ENCODE measurements around the gene METTL16.

The METTL16 gene

DNA sequence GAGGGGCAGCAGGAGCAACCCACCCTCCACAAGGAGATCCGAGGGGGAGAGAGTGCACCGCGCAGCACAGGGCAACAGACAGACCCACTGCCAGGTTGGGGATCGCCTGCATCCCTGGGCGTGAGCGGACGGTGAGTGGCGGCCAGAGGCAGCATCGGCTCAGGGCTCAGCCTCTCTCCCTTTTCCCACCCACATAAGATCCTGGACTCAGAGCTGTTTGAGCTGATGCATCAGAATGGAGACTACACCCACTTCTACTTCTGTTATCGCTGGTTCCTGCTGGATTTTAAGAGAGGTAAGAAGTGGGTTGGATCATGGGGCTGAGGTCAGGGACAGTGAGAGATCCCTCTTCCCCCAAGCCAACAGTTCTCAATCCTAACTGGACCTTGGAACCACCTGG, 134.0 kb downstream of the METTL16 start:
- no peak for DNase-seq (ENCODE audit: low read depth in 2 of 2)
- TF ChIP-seq, protein P1, sequence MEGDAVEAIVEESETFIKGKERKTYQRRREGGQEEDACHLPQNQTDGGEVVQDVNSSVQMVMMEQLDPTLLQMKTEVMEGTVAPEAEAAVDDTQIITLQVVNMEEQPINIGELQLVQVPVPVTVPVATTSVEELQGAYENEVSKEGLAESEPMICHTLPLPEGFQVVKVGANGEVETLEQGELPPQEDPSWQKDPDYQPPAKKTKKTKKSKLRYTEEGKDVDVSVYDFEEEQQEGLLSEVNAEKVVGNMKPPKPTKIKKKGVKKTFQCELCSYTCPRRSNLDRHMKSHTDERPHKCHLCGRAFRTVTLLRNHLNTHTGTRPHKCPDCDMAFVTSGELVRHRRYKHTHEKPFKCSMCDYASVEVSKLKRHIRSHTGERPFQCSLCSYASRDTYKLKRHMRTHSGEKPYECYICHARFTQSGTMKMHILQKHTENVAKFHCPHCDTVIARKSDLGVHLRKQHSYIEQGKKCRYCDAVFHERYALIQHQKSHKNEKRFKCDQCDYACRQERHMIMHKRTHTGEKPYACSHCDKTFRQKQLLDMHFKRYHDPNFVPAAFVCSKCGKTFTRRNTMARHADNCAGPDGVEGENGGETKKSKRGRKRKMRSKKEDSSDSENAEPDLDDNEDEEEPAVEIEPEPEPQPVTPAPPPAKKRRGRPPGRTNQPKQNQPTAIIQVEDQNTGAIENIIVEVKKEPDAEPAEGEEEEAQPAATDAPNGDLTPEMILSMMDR (IDR thresholded peaks at IDR 0.05; ENCODE audit: low read depth, low read length) = no peak
- H3K4me3 ChIP-seq (replicated peaks in 1 of 2; ENCODE audit: low read depth in 2 of 2, low read length in 2 of 2) = no peak overlapping the region

DNA sequence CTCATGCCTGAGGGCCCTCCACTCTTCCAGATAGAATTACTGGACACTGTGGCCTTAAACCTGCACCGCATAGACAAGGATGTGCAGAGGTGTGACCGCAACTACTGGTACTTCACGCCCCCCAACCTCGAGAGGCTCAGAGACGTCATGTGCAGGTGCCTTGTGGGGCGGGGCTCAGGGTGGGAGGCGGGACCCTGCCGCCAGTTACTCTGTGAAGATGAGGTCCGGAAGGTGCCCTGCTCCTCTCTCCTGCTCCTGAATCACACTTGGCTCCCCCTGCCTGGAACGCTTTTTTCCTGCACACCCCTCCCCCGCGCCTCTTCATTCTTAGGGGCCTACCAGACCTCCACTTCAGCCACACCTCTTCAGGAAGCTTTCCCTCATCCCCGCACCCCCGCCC, 135.6 kb downstream of the METTL16 start:
- TF ChIP-seq, protein P1 (IDR thresholded peaks at IDR 0.05; ENCODE audit: low read depth, low read length) = no peak

DNA sequence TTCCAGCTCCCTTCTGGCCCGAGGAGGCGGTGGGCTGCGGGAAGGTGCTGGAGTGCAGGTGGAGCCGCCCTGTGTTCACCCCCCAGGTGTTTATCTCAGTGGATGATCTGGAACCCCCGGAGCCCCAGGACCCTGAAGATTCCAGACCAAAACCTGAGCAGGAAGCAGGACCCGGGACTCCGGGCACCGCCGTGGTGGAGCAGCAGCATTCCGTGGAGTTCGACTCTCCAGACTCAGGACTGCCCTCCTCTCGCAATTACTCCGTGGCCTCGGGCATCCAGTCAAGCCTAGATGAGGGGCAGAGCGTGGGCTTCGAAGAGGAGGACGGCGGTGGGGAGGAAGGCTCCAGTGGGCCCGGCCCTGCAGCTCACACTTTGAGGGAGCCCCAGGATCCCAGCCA, 136.3 kb downstream of the METTL16 start:
- TF ChIP-seq, protein P1 (IDR thresholded peaks at IDR 0.05; ENCODE audit: low read depth, low read length) = no peak
- DNase-seq (ENCODE audit: low read depth in 2 of 2) = no peak
- H3K4me3 ChIP-seq (replicated peaks in 1 of 2; ENCODE audit: low read depth in 2 of 2, low read length in 2 of 2) = no peak overlapping the region

More for the DNA sequence above, 135.6 kb downstream of the METTL16 start:
- no peak for DNase-seq (ENCODE audit: low read depth in 2 of 2)
- H3K4me3 ChIP-seq (replicated peaks in 1 of 2; ENCODE audit: low read depth in 2 of 2, low read length in 2 of 2) = no peak overlapping the region

DNA sequence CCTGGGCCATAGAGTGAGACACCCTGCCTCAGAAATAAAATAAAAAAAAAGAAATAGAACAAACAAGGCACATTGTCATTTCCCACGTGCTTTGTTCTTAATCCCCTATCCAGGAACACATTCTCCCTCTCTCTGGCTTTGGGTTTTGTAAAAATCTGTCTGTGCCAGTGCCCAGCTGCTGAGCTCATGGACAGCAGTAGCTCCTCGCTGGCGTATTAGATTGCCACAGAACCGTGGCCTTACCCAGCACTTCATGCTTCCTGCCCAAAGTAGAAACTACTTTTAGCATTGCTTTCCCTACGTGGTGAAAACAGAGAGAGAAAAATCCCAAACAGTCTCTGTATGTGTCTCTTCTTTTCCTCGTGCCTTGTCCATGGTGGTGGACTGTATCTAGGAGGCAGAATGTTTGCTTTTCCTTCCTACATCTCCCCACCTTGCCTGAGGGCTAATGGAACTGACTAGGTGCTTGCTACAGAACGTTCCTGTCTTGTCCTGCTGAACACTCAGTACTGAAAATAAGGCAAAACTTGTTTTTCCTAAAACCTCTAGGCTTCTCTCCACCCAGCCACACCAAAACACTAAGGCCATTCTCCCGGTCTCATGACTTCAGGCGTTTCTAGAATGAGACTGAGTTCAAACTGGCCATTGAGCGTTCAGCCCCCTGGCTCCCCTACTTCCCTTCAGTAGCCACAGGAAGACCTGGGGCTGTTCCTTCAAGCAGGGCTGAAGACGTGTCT, 137.0 kb downstream of the METTL16 start:
- DNase-seq (ENCODE audit: low read depth in 2 of 2) = no peak
- TF ChIP-seq, protein P1 (IDR thresholded peaks at IDR 0.05; ENCODE audit: low read depth, low read length) = no peak
- H3K4me3 ChIP-seq (replicated peaks in 1 of 2; ENCODE audit: low read depth in 2 of 2, low read length in 2 of 2) = no peak overlapping the region

DNA sequence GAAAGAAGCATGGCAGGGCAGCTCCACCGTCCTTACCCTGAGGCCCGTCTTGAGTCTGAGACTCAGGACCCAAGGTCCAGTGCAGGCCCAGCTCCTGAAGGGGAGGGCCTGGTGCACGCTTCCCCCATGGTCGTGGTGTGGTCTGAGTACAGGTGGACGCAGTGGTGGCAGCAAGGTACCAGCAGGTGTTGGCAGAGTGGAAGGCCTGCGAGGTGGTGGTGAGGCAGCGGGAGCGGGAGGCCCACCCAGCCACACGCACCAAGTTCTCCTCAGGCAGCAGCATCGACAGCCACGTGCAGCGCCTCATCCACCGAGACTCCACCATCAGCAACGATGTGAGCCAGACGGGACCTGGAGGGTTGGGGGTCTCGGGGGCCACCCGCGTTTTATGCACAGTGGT, 138.5 kb downstream of the METTL16 start:
- H3K4me3 ChIP-seq (replicated peaks in 1 of 2; ENCODE audit: low read depth in 2 of 2, low read length in 2 of 2) = no peak overlapping the region
- TF ChIP-seq, protein P1 (IDR thresholded peaks at IDR 0.05; ENCODE audit: low read depth, low read length) = no peak
- no peak for DNase-seq (ENCODE audit: low read depth in 2 of 2)

DNA sequence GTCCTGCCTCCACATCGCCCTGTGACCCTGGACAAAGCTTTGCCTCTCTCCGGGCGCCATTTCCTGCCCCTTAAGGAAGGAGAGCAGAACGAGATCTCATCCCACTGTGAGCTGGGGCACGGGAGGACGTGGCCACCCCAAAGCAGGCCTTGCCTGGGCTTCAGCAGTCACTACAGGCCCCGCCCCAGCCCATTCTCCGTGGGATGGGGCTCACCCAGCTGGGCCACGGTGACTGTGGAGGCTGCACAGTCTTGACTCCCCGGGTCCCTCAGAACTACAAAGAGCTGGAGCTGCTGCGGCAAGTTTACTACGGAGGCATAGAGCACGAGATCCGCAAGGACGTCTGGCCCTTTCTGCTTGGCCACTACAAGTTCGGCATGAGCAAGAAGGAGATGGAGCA, 139.0 kb downstream of the METTL16 start:
- H3K4me3 ChIP-seq (replicated peaks in 1 of 2; ENCODE audit: low read depth in 2 of 2, low read length in 2 of 2) = no peak overlapping the region
- no peak for DNase-seq (ENCODE audit: low read depth in 2 of 2)

More for the DNA sequence above, 139.0 kb downstream of the METTL16 start:
- TF ChIP-seq, protein P1 (IDR thresholded peaks at IDR 0.05; ENCODE audit: low read depth, low read length) = no peak

All from cardiac fibroblast (primary cell).